Epithelial cell of prostate (primary cell): ENCODE measurements around the gene DUSP1.
"Not testable (repeated sequence)": the region's sequence is repeated elsewhere in the genome, so short reads cannot be mapped to it uniquely, and the experiment has no call there.

Experiments used
- DNase-seq: peaks from one replicate; pipeline ENCODE4 v3.0.0-alpha.2; 2011; ENCODE audit warnings: low read depth, low spot score
- H3K27ac ChIP-seq: fragments of 450-650 bp; 2 replicates; pipeline ENCODE4 v1.5.1; 2017; ENCODE audit warnings: mild to moderate bottlenecking

Gene DUSP1, protein sequence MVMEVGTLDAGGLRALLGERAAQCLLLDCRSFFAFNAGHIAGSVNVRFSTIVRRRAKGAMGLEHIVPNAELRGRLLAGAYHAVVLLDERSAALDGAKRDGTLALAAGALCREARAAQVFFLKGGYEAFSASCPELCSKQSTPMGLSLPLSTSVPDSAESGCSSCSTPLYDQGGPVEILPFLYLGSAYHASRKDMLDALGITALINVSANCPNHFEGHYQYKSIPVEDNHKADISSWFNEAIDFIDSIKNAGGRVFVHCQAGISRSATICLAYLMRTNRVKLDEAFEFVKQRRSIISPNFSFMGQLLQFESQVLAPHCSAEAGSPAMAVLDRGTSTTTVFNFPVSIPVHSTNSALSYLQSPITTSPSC

DNA sequence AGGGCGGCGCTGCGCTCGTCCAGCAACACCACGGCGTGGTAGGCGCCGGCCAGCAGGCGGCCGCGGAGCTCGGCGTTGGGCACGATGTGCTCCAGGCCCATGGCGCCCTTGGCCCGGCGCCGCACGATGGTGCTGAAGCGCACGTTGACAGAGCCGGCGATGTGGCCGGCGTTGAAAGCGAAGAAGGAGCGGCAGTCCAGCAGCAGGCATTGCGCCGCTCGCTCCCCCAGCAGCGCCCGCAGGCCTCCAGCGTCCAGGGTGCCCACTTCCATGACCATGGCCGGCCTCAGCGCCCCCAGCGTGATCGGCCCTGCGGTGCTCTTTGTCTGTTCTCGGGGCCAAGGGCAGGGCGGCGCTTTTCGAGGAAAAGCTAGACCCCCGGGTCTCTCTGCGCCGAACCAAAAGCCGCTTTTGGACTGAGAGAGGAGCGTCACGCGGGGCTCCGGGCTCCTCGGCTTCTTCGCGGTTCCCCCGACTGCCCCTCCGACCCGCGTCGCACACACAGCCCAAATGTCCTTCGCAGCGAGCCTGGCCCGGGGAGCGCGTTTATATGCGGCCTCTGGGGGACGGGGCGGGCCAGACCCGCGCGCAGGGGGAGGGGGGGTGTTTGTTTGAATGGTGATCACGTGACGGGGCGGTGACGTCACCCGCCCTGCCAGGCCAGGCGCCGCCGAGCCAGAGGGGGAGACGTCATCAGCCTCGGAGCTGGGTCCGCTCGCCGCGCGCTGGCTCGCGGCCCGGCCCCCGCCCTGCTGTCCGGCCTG lies at the start of gene DUSP1:
DUSP1 (minus strand) TSS at position 521 of the 764 bp plus-strand sequence; CDS start at position 278, 243 bp downstream.
- no peak for DNase-seq
- H3K27ac ChIP-seq = peak within 1 kb of the TSS; percentile 96

DNA sequence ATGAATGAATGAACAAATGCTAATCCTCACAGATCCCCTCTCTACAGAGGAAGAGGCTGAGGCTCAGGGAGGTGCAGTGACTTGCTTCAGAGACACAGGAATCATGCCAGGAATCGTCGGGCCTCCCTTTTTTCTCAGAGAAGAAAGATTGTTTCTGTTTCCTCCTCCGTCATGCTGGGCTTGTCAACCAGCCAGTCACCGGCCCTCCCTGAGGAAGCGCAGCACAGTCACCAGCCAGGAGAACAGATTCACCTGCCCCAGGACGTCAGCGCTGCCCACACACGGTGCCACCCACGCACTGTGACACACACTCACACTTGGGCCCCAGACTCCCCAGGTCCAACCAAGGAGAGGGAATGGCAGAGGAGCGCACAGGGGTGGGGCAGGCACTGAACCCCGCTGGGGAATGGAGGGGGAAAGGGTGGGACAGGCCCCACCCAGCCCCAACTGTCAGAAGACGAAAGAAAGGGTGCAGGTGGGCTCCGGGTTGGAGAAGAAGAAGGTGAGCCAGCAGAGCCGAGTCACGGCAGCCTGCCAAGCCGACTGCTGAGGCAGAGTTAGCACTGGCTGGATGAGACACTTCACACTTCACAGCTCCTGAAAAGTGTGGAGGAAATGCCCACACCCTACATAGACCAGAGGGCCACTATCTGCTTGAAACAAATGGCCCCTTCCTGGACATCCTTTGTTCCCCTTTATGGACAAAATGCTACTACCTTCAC lies 49.2 kb upstream of the DUSP1 start:
- peak overlapping the region; percentile 88 for H3K27ac ChIP-seq
- peak; percentile 99 for DNase-seq

DNA sequence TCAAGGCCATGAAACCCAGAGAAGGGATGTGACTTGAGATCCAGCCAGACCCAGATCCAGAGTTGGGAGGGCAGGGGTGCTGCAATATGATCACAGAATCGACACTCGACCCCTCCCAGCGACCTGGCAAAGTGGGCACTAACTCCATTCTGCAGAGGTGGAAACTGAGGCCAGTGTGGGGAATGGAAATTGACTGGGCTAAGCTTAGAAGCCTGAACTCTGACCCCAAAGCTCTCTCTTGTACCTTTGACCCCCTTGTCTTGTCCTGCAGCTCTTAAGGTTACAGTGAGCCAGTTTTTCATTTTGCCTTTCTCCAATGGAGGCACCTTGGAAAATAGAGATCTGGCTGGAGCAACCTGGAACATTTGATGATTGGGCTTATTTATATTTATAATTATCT lies 48.6 kb upstream of the DUSP1 start:
- peak overlapping the region; percentile 88 for H3K27ac ChIP-seq

DNA sequence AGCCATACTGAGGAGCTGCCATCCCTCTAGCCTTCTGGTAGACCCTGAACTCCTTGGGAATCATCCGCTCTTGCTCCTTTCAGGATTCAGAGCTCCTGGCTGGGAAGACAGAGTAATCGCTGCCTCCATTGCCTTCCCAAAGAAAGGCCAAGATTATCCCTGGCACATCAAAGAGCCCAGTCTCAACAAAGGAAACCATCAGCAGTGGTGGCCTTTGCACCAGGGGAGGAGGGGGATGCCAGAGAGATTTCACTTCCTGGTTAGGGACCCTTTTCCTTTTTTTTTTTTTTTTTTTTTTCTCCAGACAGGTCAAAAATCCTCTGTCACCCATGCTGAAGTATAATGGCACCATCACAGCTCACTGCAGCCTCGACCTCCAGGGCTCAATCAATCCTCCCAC lies 47.1 kb upstream of the DUSP1 start:
- H3K27ac ChIP-seq = no peak overlapping the region
- DNase-seq = no peak

More for the DNA sequence above, 48.6 kb upstream of the DUSP1 start:
- no peak for DNase-seq

DNA sequence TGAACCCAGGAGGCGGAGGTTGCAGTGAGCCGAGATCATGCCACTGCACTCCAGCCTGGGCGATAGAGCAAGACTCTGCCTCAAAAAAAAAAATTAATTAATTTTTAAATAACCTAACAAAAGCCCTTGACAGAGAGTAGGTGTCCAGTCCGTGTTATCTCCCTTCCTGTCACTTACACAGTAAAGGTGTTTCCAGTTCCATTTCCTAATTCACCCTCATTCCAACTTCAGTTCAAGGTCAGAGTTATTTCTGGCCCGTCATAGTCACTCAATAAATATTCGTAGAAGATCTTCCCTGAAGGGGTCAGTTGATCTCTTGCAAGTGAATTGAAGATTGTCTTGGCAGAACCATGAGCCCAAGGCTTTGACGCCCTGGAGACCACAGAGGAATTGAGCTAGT lies 46.7 kb upstream of the DUSP1 start:
- peak overlapping the region; percentile 52 for H3K27ac ChIP-seq
- no peak for DNase-seq

DNA sequence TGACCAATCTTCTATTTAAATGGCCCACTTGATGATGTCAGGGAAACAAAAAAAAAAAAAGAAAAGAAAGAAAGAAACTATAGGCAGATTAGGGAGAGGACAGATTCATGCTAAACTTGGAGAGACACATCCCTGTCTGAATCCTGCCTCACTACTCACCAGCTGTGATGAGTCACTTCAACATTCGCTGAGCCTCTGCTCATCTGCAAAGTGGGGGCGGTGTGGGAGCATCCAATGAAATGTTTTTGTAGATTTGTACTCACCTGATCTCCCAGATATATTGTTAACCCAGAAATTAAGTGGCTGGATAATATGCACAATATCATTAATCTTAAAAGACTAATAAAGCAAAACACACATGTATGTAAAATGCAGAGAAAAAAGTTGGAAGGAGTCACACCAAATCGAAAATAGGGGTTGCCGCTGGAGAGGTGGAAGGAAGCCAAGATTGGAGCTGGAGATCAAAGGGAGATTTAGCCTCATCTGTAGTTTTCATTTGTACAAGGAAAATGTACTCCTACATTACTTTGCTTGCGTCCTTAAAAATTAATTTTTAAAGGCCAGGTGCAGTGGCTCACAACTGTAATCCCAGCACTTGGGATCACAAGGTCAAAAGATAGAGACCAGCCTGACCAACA lies 46.0 kb upstream of the DUSP1 start:
- H3K27ac ChIP-seq = peak overlapping the region; percentile 52
- DNase-seq = peak; percentile 79

DNA sequence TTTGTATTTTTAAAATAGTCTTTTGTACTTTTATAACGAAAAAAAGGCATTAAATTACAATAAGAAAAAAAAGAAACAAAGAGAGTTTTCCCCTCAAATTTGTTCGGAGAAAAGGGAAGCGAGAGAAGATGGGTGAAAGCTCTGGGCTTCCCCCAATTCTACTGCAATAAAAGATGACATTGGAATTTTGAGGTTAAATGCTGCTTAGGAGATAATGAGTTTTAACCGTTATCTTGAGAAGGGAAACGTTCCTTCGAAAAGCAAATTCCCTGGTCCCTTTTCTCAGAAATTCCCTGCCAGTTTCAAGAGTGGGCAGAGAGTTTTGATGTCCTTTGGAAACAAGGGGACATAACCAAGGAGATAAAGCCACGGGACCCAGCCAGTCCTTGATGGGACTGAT lies 44.6 kb upstream of the DUSP1 start:
- no peak for DNase-seq
- no peak overlapping the region for H3K27ac ChIP-seq

DNA sequence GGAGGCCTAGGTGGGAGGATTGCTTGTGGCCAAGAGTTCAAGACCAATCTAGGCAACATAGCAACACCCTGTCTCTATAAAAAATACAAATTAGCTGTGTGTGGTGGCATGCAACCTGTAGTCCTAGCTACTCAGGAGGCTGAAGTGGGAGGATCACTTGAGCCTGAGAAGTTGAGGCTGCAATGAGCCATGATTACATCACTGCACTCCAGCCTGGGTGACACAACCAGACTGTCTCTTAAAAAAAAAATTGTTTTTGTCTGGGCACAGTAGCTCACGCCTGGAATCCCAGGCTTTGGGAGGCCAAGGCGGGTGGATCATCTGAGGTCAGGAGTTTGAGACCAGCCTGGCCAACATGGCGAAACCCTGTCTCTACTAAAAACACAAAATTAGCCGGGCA lies 40.0 kb upstream of the DUSP1 start:
- H3K27ac ChIP-seq, DNase-seq: not testable (repeated sequence)

DNA sequence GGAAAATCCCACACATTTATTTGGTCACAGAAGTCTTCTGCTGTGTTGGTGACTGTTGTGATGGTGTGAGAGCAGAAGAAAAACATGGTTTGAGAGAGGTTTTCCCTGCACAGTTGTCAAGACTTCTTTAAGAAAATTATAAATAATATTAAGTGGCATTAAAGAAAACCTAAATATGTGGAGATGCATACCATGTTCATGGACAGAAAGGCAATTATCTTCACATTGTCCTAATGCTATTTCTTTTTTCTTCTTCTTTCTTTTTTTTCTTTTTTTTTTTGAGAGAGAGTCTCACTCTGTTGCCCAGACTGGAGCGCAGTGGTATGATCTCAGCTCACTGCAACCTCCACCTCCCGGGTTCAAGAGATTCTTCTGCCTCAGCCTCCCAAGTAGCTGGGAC lies 38.8 kb upstream of the DUSP1 start:
- no peak overlapping the region for H3K27ac ChIP-seq
- no peak for DNase-seq

DNA sequence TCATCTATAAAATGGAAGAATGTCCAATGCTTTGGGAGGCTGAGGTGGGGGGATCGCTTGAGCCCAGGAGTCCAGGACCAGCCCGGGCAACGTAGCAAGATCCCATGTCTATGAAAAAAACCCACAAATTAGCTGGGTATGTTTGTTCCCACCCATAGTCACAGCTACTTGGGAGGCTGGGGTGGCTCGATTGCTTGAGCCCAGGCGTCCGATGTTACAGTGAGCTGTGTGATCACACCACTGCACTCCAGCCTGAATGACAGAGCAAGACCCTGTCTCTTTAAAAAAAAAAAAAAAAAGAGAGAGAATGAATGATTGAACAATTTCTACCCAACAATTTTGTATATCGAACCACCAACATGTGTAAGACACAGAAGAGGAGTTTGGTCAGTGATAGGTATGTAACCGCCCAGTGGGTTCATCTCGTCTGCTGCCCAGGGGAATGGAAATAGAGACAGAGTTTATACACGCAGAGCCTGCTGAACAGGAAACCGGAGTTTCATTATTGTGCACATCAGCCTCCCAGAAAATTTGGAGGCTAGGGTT lies 36.8 kb upstream of the DUSP1 start:
- H3K27ac ChIP-seq = peak overlapping the region; percentile 78
- no peak for DNase-seq

DNA sequence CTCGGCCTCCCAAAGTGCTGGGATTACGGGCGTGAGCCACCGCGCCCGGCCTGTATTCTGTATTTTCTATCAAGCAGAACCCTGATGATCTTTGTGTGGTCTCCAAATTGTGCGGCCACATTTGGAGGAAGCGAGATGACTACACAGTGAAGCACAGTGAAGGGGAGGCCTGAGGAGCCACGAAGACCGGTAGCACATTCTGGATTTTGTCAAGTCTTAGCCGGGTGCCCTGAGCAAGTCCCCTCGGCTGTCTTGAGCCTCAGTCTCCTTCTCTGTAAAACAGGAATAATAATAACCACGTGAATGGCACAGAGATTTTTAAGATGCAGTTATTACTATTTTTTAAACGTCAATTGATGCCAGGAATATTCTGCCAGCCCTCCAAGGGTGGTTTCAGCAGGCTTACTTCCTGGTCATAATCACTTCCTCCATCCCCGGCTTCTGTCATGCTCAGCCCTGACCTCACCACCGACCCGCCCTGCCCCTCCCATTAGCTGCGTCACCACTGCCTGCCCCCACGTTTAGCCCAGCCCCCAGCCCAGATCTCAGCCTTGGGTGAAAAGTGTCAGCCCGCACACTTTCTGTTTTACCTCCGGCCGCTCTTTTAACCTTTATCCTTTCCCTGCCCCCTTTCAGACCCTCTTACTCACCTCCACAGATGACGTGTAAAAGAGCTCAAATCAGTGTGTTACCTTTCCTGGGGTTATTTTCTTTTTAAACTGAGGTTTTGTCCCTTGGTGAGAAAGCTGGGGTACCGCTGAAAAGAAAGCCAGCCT lies 36.1 kb upstream of the DUSP1 start:
- peak overlapping the region; percentile 78 for H3K27ac ChIP-seq
- DNase-seq = peak; percentile 75

DNA sequence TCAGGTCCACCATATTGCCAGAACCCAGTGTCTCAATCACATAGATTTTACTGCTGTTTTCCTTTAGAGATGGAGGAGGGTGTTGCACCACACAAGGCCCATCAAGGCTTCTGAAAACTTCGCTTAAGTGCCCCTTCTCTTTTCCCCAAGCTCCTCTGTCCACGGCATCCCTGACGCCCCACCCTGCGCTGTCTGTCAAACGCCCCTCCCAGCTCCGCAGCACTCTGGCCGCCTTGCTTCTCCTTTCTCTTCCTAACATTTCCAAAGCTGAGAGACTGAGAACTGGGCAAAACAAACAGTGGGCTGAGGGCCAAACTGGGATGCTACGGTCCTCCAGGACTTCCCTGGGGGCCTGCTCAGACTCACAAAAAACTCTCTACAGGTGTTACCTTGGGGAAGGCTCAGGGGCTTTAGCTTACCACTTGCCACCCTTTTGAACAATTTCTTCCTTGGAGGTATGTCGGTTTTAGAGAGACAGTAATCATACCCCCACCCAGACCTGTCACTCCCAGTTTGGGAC lies 34.8 kb upstream of the DUSP1 start:
- H3K27ac ChIP-seq = peak overlapping the region; percentile 78
- DNase-seq = no peak

DNA sequence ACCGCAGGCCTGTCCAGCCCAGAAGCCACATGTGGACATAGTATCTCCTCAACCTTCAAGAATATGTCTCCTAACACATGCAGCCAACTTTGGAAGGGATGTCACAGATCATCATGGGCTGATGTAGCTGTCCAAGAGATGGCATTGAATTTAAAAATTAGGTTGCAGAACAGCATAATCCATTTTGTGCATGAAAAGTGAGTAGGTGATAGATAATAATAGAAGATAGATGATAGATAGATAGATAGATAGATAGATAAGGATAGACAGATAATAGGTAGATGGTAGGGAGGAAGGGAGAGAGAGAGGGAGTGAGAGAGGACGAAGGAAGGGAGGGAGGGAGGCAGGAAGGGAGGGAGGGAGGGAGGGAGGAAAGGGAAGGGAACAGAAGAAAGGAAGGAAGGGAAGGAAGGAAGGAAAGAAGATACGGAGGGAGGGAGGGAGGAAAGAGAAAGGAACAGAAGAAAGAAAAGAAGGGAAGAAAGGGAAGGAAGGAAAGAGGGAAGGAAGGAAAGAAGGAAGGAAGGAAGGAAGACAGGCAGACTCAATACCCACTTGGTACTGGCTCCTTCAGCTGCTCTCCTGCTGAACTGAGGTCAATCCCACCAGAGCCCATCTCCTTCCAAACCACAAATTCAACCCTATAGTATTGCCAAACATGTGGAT lies 34.2 kb upstream of the DUSP1 start:
- no peak for DNase-seq
- H3K27ac ChIP-seq = no peak overlapping the region

DNA sequence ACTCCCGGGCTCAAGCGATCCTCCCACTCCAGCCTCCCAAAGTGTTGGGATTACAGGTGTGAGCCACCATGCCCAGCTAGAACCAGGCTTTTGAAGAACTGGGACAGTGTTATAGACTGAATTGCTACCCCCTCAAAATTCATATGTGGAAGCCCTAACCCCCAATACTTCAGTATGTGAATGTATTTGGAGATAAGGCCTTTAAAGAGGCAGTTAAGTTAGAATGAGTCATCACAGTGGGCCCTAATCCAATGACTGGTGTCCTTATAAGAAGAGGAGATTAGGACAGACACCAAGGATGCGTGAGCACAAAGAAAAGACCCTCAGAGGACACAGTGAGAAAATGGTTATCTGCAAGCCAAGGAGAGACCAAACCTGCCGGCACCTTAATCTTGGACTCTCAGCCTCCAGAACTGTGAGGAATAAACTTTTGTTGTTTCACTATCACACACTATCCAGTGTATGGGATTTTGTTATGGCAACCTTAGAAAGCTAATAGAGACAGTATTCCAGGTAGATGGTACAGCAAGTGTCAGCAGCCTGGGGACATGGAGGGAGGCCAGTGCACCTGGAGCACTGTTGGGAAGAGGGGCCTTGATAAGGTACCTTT lies 31.7 kb upstream of the DUSP1 start:
- DNase-seq = no peak
- peak overlapping the region; percentile 99 for H3K27ac ChIP-seq

DNA sequence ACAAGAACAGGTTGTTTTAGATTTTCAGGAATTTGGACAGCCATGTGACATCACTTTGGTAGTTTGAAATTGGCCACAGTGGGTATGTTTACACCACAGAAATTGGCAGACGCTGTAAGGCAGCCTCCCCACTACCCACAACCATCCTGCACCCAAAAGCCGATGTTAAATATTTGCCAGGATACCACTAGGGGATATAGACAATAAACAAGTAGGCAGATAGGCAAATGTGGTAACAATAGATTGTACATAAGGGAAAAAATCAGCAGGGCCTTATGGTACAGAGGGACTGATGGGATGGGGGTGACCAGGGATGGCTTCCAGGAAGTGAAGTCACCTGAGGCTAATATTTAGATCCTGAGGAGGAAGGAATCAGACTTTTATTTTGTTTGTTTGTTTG lies 31.1 kb upstream of the DUSP1 start:
- no peak for DNase-seq
- peak overlapping the region; percentile 99 for H3K27ac ChIP-seq

DNA sequence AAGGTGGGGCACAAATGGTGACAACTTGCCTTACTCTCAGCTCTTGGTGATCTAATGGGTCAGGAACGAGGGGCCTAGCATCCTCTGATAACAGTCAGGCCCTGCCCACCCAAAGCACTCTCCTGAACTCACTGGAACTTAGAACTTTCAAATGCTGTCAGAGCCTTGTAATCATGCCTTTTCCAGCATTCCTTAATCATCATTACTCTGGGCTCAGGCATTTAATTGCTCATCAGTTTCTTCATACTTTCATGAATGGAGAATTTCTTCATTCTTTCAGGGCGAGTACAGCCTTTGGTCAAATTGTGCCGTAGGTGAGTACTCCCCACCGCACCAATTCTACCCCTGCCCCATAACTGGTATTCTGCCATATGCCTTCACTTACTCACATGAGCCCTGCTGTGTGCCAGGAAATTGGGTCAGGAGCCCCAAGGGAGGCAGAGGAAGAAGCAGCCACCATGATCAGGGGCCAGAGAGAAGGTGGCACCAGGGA lies 30.2 kb upstream of the DUSP1 start:
- DNase-seq = peak; percentile 87
- H3K27ac ChIP-seq = peak overlapping the region; percentile 99

DNA sequence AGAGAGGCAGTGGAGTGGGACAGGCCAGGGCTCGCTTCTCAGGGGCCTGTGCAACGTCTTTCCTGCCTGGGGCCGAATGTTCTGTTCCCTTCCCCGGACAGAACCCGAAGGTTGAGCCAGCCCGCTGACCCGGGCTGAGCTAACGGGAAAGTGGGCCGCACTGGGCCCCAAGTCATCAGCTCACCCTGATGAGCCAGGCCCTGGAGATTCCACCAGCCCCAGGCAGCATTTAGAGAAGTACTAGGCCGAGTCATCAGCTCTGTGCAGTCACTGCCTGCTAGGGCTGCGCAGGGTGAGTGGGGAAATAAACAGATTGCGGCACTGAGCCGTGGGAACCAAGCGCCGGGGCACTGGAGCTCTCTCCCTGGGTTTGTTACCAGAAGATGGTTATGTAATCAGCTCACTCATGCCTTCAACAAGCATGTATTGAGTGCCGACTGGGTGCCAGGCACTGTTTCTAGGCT lies 29.1 kb upstream of the DUSP1 start:
- DNase-seq = peak; percentile 91
- H3K27ac ChIP-seq = peak overlapping the region; percentile 99

DNA sequence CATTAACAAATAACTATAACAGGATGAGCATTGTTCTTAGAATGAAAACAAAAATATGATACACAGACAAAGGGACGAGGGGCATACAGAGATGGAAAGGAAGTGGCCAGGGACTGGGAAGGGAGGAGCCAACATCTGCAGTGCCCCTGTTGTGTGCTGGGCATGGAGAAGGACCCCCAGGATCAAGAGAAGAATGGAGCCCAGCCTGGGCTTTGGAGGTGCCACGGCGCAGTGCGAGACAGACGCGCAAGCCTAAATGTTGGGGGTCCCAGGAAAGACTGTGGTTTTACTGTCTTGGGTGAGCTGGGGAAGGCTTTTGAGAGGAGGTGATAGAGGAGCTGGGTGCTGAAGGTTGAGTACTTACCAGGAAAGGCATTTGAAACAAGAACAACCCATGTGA lies 28.4 kb upstream of the DUSP1 start:
- no peak for DNase-seq
- H3K27ac ChIP-seq = peak overlapping the region; percentile 99
